Neural cell (in vitro differentiated cells): Measurements from ENCODE around the gene CLINT1.

Experiments
- EP300 ChIP-seq: fragments of 450-650 bp; conservative IDR thresholded peaks from 2 replicates; pipeline ENCODE4 v1.6.1; 2014; ENCODE audit warnings: antibody characterized with exemption, mild to moderate bottlenecking, moderate library complexity; ENCODE audit not compliant: poor library complexity, severe bottlenecking
- EZH2 ChIP-seq: fragments of 200-600, 300-800 bp; shearing (Covaris generic), sonication (generic); IDR thresholded peaks from 2 replicates; pipeline ENCODE4 v1.6.1; 2014; ENCODE audit warnings: antibody characterized with exemption, low read length, borderline replicate concordance, mild to moderate bottlenecking; ENCODE audit not compliant: insufficient read depth, poor library complexity, severe bottlenecking
- MXI1 ChIP-seq: fragments of 450-650 bp; conservative IDR thresholded peaks from 2 replicates; pipeline ENCODE4 v1.6.1; 2014; ENCODE audit warnings: antibody characterized with exemption, mild to moderate bottlenecking; ENCODE audit not compliant: poor library complexity, severe bottlenecking
- POLR2AphosphoS5 ChIP-seq: IDR thresholded peaks from 2 replicates; pipeline ENCODE4 v1.6.1; 2012
- RAD21 ChIP-seq: fragments of 450-650 bp; conservative IDR thresholded peaks from 2 replicates; pipeline ENCODE4 v1.6.1; 2014; ENCODE audit warnings: antibody characterized with exemption, mild to moderate bottlenecking, moderate library complexity
- SMC3 ChIP-seq: fragments of 450-650 bp; conservative IDR thresholded peaks from 2 replicates; pipeline ENCODE4 v1.6.1; 2014; ENCODE audit warnings: antibody characterized with exemption, mild to moderate bottlenecking, moderate library complexity; ENCODE audit not compliant: poor library complexity
- TAF1 ChIP-seq: IDR thresholded peaks from 2 replicates; pipeline ENCODE4 v1.6.1; 2012; ENCODE audit warnings: low read depth
- TF ChIP-seq, protein P1 (sequence below): fragments of 450-650 bp; IDR thresholded peaks from 2 replicates; pipeline ENCODE4 v1.5.1; 2014; ENCODE audit warnings: antibody characterized with exemption, mild to moderate bottlenecking, moderate library complexity; ENCODE audit not compliant: poor library complexity, severe bottlenecking

DNA sequence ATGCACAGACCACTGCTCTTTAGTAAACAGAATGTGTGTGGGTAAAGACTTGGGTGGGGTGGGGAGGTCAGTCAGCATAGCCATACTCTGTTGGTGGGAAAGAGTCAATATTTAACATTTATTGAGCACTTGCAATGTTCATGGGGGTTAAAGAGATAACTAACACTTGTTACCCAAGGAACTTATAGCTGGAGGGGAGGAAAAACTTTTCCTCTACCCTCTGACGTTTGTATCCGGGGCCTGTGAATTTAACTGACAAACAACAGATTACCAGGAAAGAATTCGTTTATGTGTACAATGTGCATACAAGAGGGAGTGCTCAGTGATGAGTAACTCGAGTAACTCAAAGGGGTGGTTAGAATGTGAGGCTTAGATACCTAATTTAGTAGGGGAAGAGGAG lies 6.8 kb upstream of the CLINT1 start:
- TF ChIP-seq MXI1 (no peak), SMC3 (no peak), POLR2AphosphoS5 (no peak), EZH2 (no peak), TAF1 (no peak), EP300 (no peak), RAD21 (no peak)
- TF ChIP-seq, protein P1, sequence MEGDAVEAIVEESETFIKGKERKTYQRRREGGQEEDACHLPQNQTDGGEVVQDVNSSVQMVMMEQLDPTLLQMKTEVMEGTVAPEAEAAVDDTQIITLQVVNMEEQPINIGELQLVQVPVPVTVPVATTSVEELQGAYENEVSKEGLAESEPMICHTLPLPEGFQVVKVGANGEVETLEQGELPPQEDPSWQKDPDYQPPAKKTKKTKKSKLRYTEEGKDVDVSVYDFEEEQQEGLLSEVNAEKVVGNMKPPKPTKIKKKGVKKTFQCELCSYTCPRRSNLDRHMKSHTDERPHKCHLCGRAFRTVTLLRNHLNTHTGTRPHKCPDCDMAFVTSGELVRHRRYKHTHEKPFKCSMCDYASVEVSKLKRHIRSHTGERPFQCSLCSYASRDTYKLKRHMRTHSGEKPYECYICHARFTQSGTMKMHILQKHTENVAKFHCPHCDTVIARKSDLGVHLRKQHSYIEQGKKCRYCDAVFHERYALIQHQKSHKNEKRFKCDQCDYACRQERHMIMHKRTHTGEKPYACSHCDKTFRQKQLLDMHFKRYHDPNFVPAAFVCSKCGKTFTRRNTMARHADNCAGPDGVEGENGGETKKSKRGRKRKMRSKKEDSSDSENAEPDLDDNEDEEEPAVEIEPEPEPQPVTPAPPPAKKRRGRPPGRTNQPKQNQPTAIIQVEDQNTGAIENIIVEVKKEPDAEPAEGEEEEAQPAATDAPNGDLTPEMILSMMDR: no peak
